ENCODE results near the gene GPR3. TPM values are rescaled to one million over a fixed set of nuclear protein-coding genes. Genes with fewer than 3 reads are reported as not detected.
A peak's percentile ranks its signal among the peaks of the same experiment; 100 is the strongest.

The GPR3 gene
- total and polyA plus RNA-seq, 2 of the 13 experiments (the other 11 are each of a cell fraction or from before 2014, with no cell fraction given) = 1.00 to 2.6 TPM

DNA sequence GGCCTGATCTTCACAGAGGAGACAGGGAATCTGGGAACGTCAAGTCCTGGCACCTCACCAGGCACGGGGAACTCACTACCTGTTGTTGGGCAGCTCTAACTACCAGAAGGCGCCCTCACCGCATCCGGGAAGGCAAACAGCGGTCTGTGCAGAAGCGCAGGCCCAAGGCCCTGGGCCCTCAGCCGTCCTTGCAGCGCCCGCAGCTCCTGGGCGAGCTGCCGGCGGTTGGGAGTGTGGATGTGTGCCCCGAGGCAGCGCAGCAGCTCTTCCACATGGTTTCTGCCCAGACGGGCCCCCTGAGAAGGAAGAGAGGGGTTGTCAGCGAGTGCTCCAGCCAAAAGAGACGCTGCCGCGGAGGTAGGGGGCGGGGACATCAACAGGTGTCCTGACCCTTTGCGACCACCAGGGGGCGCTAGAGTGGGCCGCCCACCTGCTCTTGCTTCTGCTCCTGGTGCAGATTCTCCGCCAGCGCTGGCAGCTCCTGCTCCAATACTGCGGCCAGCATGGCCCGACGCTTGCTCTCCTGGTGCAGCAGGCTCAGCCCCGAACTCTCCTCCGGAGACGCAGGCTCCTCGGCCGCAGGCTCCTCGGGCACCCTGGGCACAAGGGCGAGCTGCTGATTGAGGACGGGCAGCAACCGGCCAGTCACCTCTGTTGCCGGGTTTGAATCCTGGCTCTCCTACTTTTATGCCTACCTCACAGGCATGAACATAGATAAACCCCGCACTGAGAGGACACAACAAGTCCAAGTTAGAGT lies 35.0 kb upstream of the GPR3 start (continued):
- TF ChIP-seq, protein P1, sequence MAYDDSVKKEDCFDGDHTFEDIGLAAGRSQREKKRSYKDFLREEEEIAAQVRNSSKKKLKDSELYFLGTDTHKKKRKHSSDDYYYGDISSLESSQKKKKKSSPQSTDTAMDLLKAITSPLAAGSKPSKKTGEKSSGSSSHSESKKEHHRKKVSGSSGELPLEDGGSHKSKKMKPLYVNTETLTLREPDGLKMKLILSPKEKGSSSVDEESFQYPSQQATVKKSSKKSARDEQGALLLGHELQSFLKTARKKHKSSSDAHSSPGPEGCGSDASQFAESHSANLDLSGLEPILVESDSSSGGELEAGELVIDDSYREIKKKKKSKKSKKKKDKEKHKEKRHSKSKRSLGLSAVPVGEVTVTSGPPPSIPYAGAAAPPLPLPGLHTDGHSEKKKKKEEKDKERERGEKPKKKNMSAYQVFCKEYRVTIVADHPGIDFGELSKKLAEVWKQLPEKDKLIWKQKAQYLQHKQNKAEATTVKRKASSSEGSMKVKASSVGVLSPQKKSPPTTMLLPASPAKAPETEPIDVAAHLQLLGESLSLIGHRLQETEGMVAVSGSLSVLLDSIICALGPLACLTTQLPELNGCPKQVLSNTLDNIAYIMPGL (CRISPR knock-in tag; IDR thresholded peaks at IDR 0.05; ENCODE audit: borderline replicate concordance in 1 of 2, low read depth in 1 of 2) = peak; percentile 61 to 74; a peak in 1 of 4 replicates
- TF ChIP-seq ZFP37 (CRISPR knock-in tag; IDR thresholded peaks at IDR 0.05; ENCODE audit: borderline replicate concordance) (no peak), HOXA5 (CRISPR knock-in tag; IDR thresholded peaks at IDR 0.05) (0 out of 2 replicates have a peak, but pooled peaks have one; percentile 45), ZNF607 (CRISPR knock-in tag; IDR thresholded peaks at IDR 0.05; ENCODE audit: borderline replicate concordance) (peak; percentile 85), BHLHE40 (IDR thresholded peaks at IDR 0.05; ENCODE audit: low read length) (peak; percentile 18; the same call in 1 of the 2 replicates), CC2D1A (CRISPR knock-in tag; IDR thresholded peaks at IDR 0.05) (no peak), ZNF10 (CRISPR knock-in tag; IDR thresholded peaks at IDR 0.05; ENCODE audit: borderline replicate concordance, low read depth) (no peak), RBAK (CRISPR knock-in tag; IDR thresholded peaks at IDR 0.05) (no peak), RXRB (CRISPR knock-in tag; IDR thresholded peaks at IDR 0.05; ENCODE audit: borderline replicate concordance) (0 out of 2 replicates have a peak, but pooled peaks have one; percentile 15), YEATS4 (CRISPR knock-in tag; IDR thresholded peaks at IDR 0.05; ENCODE audit: borderline replicate concordance) (peak; percentile 22; the same call in 1 of the 2 replicates), DMAP1 (CRISPR knock-in tag; IDR thresholded peaks at IDR 0.05) (no peak), ETV5 (CRISPR knock-in tag; IDR thresholded peaks at IDR 0.05; ENCODE audit: borderline replicate concordance) (no peak), BRD4 (CRISPR knock-in tag; IDR thresholded peaks at IDR 0.05) (no peak), CBX2 (IDR thresholded peaks at IDR 0.05; ENCODE audit: low read depth, low read length) (no peak), CBX2 (CRISPR knock-in tag; IDR thresholded peaks at IDR 0.05; ENCODE audit: low read depth) (no peak), ARNT (IDR thresholded peaks at IDR 0.05) (no peak)
- TF ChIP-seq, protein P2, sequence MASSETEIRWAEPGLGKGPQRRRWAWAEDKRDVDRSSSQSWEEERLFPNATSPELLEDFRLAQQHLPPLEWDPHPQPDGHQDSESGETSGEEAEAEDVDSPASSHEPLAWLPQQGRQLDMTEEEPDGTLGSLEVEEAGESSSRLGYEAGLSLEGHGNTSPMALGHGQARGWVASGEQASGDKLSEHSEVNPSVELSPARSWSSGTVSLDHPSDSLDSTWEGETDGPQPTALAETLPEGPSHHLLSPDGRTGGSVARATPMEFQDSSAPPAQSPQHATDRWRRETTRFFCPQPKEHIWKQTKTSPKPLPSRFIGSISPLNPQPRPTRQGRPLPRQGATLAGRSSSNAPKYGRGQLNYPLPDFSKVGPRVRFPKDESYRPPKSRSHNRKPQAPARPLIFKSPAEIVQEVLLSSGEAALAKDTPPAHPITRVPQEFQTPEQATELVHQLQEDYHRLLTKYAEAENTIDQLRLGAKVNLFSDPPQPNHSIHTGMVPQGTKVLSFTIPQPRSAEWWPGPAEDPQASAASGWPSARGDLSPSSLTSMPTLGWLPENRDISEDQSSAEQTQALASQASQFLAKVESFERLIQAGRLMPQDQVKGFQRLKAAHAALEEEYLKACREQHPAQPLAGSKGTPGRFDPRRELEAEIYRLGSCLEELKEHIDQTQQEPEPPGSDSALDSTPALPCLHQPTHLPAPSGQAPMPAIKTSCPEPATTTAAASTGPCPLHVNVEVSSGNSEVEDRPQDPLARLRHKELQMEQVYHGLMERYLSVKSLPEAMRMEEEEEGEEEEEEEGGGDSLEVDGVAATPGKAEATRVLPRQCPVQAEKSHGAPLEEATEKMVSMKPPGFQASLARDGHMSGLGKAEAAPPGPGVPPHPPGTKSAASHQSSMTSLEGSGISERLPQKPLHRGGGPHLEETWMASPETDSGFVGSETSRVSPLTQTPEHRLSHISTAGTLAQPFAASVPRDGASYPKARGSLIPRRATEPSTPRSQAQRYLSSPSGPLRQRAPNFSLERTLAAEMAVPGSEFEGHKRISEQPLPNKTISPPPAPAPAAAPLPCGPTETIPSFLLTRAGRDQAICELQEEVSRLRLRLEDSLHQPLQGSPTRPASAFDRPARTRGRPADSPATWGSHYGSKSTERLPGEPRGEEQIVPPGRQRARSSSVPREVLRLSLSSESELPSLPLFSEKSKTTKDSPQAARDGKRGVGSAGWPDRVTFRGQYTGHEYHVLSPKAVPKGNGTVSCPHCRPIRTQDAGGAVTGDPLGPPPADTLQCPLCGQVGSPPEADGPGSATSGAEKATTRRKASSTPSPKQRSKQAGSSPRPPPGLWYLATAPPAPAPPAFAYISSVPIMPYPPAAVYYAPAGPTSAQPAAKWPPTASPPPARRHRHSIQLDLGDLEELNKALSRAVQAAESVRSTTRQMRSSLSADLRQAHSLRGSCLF (CRISPR knock-in tag; IDR thresholded peaks at IDR 0.05; ENCODE audit: borderline replicate concordance) = no peak
- TF ChIP-seq, protein P3, sequence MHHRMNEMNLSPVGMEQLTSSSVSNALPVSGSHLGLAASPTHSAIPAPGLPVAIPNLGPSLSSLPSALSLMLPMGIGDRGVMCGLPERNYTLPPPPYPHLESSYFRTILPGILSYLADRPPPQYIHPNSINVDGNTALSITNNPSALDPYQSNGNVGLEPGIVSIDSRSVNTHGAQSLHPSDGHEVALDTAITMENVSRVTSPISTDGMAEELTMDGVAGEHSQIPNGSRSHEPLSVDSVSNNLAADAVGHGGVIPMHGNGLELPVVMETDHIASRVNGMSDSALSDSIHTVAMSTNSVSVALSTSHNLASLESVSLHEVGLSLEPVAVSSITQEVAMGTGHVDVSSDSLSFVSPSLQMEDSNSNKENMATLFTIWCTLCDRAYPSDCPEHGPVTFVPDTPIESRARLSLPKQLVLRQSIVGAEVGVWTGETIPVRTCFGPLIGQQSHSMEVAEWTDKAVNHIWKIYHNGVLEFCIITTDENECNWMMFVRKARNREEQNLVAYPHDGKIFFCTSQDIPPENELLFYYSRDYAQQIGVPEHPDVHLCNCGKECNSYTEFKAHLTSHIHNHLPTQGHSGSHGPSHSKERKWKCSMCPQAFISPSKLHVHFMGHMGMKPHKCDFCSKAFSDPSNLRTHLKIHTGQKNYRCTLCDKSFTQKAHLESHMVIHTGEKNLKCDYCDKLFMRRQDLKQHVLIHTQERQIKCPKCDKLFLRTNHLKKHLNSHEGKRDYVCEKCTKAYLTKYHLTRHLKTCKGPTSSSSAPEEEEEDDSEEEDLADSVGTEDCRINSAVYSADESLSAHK (CRISPR knock-in tag; IDR thresholded peaks at IDR 0.05; ENCODE audit: borderline replicate concordance) = 0 out of 2 replicates have a peak, but pooled peaks have one; percentile 37
- TF ChIP-seq, protein P4, sequence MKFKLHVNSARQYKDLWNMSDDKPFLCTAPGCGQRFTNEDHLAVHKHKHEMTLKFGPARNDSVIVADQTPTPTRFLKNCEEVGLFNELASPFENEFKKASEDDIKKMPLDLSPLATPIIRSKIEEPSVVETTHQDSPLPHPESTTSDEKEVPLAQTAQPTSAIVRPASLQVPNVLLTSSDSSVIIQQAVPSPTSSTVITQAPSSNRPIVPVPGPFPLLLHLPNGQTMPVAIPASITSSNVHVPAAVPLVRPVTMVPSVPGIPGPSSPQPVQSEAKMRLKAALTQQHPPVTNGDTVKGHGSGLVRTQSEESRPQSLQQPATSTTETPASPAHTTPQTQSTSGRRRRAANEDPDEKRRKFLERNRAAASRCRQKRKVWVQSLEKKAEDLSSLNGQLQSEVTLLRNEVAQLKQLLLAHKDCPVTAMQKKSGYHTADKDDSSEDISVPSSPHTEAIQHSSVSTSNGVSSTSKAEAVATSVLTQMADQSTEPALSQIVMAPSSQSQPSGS (CRISPR knock-in tag; IDR thresholded peaks at IDR 0.05) = 0 out of 2 replicates have a peak, but pooled peaks have one; percentile 20
